Esophagus mucosa (tissue), 1 donor: ENCODE measurements around the gene ART1. TPM values are rescaled to one million over a fixed set of nuclear protein-coding genes. Genes with fewer than 3 reads are reported as not detected.
"Not testable (repeated sequence)": the region's sequence is repeated elsewhere in the genome, so short reads cannot be mapped to it uniquely, and the experiment has no call there.

Source experiments
- ATAC-seq: fragments of 200-7000 bp; cut with Tn5 transposase; one replicate; pipeline ENCODE4 v1.9.1; 2020
- total RNA-seq: library from RNA; stranded (reverse); gene quantifications from one replicate; pipeline ENCODE4 v1.2.4, GENCODE V29; 2023
- donor health status: DM: yes; HTN: yes; CAD: no.

ART1 gene
- total RNA-seq: not detected

GRCh38 chr11:3644817-3645235 is at the start of gene ART1:
ART1 (plus strand) TSS chr11:3645128; CDS start chr11:3659214, 14,086 bp downstream.
- no peak for ATAC-seq

GRCh38 chr11:3597743-3598142 is 47.2 kb upstream of the ART1 start:
- ATAC-seq: not testable (repeated sequence)

GRCh38 chr11:3600201-3600600 is 44.7 kb upstream of the ART1 start:
- ATAC-seq: not testable (repeated sequence)

- no peak for ATAC-seq
Measured at GRCh38 chr11:3604167-3604566, 40.8 kb upstream of the ART1 start.

GRCh38 chr11:3605283-3605662 is 39.7 kb upstream of the ART1 start:
- no peak for ATAC-seq

- peak; percentile 60 for ATAC-seq
Measured at GRCh38 chr11:3605771-3606203, 39.1 kb upstream of the ART1 start.

GRCh38 chr11:3609416-3610265 is 35.3 kb upstream of the ART1 start:
- ATAC-seq: peak; percentile 59

GRCh38 chr11:3610846-3611245 is 34.1 kb upstream of the ART1 start:
- ATAC-seq: no peak

- no peak for ATAC-seq
Measured at GRCh38 chr11:3611976-3612678, 32.8 kb upstream of the ART1 start.

GRCh38 chr11:3613998-3614741 is 30.8 kb upstream of the ART1 start:
- ATAC-seq: no peak

GRCh38 chr11:3614742-3615171 is 30.2 kb upstream of the ART1 start:
- peak; percentile 43 for ATAC-seq

- peak; percentile 14 for ATAC-seq
Measured at GRCh38 chr11:3615998-3616397, 28.9 kb upstream of the ART1 start.

- no peak for ATAC-seq
Measured at GRCh38 chr11:3616721-3617460, 28.0 kb upstream of the ART1 start.

- ATAC-seq: no peak
Measured at GRCh38 chr11:3617990-3618389, 26.9 kb upstream of the ART1 start.

GRCh38 chr11:3622521-3622920 is 22.4 kb upstream of the ART1 start:
- no peak for ATAC-seq

- no peak for ATAC-seq
Measured at GRCh38 chr11:3623121-3623520, 21.8 kb upstream of the ART1 start.

- no peak for ATAC-seq
Measured at GRCh38 chr11:3623767-3624458, 21.0 kb upstream of the ART1 start.

- ATAC-seq: no peak
Measured at GRCh38 chr11:3626250-3626960, 18.5 kb upstream of the ART1 start.

GRCh38 chr11:3627291-3627690 is 17.6 kb upstream of the ART1 start:
- ATAC-seq: no peak

- no peak for ATAC-seq
Measured at GRCh38 chr11:3631331-3631730, 13.6 kb upstream of the ART1 start.

- no peak for ATAC-seq
Measured at GRCh38 chr11:3632070-3632660, 12.8 kb upstream of the ART1 start.
